GM23248 (cell line): ENCODE results near the gene CTIF.

Experiments used
- EZH2 ChIP-seq: fragments of 200-600 bp; sonication (generic); IDR thresholded peaks from 2 replicates; pipeline ENCODE4 v1.6.1; 2018; ENCODE audit warnings: antibody characterized with exemption, mild to moderate bottlenecking; ENCODE audit not compliant: insufficient read depth, poor library complexity, severe bottlenecking
- EZH2phosphoT487 ChIP-seq: fragments of 200-600 bp; sonication (generic); IDR thresholded peaks from 2 replicates; pipeline ENCODE4 v1.6.1; 2018; ENCODE audit warnings: antibody characterized with exemption, moderate library complexity, mild to moderate bottlenecking, low read depth; ENCODE audit not compliant: insufficient read depth

DNA sequence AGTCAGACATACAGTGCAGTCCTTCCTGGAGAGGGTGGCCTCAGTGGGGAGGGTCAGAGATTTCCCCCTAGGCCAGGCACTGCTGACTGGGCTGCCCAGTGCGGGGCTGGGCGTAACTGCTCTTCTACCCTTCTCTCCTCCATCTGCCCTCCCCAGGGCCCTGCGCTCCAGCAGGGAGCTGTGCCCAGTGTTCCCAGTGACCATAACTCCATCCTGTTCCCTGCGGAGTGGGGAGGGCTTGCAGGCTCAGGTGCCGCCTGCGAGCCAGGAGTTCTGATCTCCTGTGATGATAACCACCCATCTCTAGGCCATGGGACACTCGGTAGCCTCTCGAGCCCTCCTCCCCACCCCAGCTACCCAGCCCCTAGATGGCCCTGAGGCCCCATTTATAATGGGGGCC is 304.3 kb downstream of the CTIF start:
- TF ChIP-seq EZH2 (no peak), EZH2phosphoT487 (no peak)
